Measurements from ENCODE around the gene DUS3L. TPM values are rescaled to one million over a fixed set of nuclear protein-coding genes. Genes with fewer than 3 reads are reported as not detected.

Gene DUS3L
- total and polyA plus RNA-seq, 7 experiments from 2014 or later = 33.1 to 179 (median 77.7) TPM

DNA sequence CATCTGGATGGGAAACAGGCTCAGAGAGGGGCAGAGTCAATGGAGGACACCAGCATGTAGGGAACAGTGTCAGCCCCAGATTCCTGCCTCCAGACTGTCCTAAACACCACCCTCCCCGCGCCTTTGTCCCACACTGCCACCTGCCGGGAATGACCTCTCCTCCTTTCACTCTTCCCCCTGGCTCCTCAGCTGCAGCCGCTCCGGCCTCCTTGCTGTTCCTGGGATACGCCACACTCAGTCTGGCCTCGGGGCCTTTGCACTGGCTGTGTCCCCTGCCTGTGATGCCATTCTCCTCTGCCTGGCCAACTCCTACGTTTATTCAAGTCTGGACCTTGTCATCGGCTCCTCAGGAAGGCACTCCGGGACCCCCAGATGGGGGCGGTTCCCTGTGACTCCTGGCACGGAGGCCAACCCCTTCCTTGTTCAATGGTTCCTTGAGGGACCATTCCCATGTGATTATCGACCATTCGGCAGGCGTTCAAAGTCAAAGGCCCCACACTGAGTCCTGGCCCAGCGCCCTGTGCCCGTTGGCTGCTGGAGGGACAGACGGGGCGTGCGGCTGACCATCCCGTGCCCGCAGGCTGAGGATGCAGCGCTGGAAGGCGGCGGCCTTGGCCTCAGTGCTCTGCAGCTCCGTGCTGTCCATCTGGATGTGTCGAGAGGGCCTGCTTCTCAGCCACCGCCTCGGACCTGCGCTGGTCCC is 32.8 kb upstream of the DUS3L start:
- Mint-ChIP-seq H3K4me3 (peak overlapping the region in 1 of 10 donors; percentile 58), H3K9me3 (peaks cover 0 to 2% (median 0%) of the 10 kb centered on the region in 11 donors), H3K36me3 (no peaks in the 10 kb centered on the region), H3K4me1 (peaks cover 5 to 18% (median 10%) of the 10 kb centered on the region in 7 donors), H3K27ac (no peak overlapping the region), H3K27me3 (peaks cover 0 to 4% (median 0%) of the 10 kb centered on the region in 5 donors)
- peaks cover 5 to 11% of the 10 kb centered on the region in 2 donors for H3K4me1 ChIP-seq (ENCODE audit: control insufficient read depth in 2 of 2, insufficient read depth in 2 of 2, low read length in 2 of 2)
- intact Hi-C loops (cut with micrococcal nuclease) = no loop called here
- H3K36me3 ChIP-seq (ENCODE audit: control insufficient read depth in 2 of 3, insufficient read depth in 3 of 3, low read length in 3 of 3) = no peaks in the 10 kb centered on the region
- H3K4me3 ChIP-seq (ENCODE audit: low read length) = no peak overlapping the region
- H3K9me3 ChIP-seq (ENCODE audit: control insufficient read depth in 2 of 3, low read length in 3 of 3) = no peaks in the 10 kb centered on the region
- POLR2A ChIA-PET = interaction anchor here (0.6 to 0.7 kb wide), 2 partner anchors 19 to 776 kb away, joined by 3 to 6 read pairs; no protein-coding TSS in a partner anchor
- no peak overlapping the region for H3K27ac ChIP-seq (ENCODE audit: low read depth, low read length)
- ATAC-seq = no peak
- DNase-seq = no peak
- CTCF ChIA-PET = no interaction called here
- no peaks in the 10 kb centered on the region for H3K27me3 ChIP-seq (ENCODE audit: control insufficient read depth in 2 of 2, insufficient read depth in 2 of 2, low read length in 2 of 2)

DNA sequence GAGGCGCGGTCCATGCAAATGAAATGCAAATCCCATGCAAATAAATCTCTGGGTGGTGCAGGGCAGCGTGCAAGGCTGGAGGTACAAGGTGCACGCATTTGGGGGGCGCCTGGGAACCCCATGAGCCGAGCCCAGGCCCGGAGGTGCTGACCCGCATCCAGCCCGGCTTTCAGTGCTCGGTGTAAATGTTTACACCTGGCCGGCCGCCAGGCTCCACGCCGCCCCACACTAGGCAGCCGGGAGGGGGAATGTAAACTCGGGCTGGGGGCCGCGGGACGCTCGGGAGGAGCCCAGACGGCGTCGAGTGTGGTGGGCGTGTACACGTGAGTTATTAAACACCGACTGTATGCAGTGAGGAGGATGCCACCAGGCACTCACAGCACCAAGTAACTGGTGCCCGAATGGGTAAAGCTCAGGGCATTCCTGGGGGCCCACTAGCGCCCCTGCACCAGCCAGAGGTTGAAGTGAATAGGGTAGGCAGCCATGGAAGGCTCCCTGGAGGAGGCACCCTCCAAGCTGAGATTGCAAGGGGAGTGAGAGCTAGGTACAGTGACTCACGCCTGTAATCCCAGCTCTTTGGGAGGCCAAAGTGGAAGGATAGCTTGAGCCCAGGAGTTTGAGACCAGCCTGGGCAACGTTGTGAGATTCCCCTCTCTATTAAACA is 31.4 kb upstream of the DUS3L start:
- H3K27me3 Mint-ChIP-seq = peaks cover 0 to 5% (median 0%) of the 10 kb centered on the region in 5 donors
- peaks cover 0 to 9% of the 10 kb centered on the region in 2 donors for H3K4me1 ChIP-seq (ENCODE audit: control insufficient read depth in 2 of 2, insufficient read depth in 2 of 2, low read length in 2 of 2)
- CTCF ChIA-PET = no interaction called here
- no peaks in the 10 kb centered on the region for H3K36me3 ChIP-seq (ENCODE audit: control insufficient read depth in 2 of 3, insufficient read depth in 3 of 3, low read length in 3 of 3)
- peaks cover 0 to 2% (median 0%) of the 10 kb centered on the region in 11 donors for H3K9me3 Mint-ChIP-seq
- intact Hi-C loops (cut with micrococcal nuclease) = no loop called here
- no peak overlapping the region for H3K4me3 Mint-ChIP-seq
- H3K27ac Mint-ChIP-seq = no peak overlapping the region
- ATAC-seq = no peak
- no peaks in the 10 kb centered on the region for H3K36me3 Mint-ChIP-seq
- no peaks in the 10 kb centered on the region for H3K27me3 ChIP-seq (ENCODE audit: control insufficient read depth in 2 of 2, insufficient read depth in 2 of 2, low read length in 2 of 2)
- H3K4me1 Mint-ChIP-seq = peaks cover 5 to 10% (median 7%) of the 10 kb centered on the region in 7 donors
- no peak overlapping the region for H3K4me3 ChIP-seq (ENCODE audit: low read length)
- DNase-seq = no peak
- POLR2A ChIA-PET = no interaction called here
- no peak overlapping the region for H3K27ac ChIP-seq (ENCODE audit: low read depth, low read length)
- H3K9me3 ChIP-seq (ENCODE audit: control insufficient read depth in 2 of 3, low read length in 3 of 3) = no peaks in the 10 kb centered on the region

DNA sequence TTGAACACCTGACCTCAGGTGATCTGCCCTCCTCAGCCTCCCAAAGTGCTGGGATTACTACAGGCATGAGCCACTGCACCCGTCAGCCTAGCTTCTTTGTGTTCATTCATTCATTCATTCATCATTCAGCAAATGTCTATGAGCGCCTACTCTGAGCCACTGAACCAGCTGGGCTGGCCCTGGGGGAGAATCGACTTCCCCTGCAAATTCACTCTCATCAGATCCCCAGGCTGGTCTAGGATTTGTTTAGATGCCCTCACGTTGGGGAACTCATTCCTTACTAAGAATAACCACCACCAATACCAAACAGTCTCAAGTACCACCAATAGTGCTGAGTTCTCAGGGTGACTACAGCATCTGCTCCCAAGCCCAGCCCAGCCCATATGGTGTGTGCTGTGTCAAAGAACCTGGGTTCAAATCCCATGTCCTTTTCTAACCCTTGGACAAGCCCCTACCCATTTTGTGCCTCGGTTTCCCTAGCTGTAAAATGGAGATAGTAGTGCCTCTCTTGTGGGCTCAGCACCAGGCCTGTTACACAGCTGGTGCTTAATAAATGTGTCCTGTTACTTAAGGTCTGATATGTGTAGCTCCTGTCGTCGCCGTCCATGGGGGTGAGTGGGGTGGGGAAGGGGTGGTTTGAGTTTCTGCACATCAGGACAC is 30.7 kb upstream of the DUS3L start:
- Mint-ChIP-seq H3K27ac (no peak overlapping the region), H3K4me1 (peaks cover 0 to 5% (median under 1%) of the 10 kb centered on the region in 7 donors), H3K9me3 (peaks cover 0 to 2% (median 0%) of the 10 kb centered on the region in 11 donors), H3K36me3 (no peaks in the 10 kb centered on the region), H3K4me3 (no peak overlapping the region), H3K27me3 (peaks cover 0 to 6% (median 0%) of the 10 kb centered on the region in 5 donors)
- CTCF ChIA-PET = interaction anchor here (0.6 kb wide), 1 partner anchor 24 kb away, joined by 3 read pairs; no protein-coding TSS in a partner anchor
- Histone ChIP-seq H3K9me3 (ENCODE audit: control insufficient read depth in 2 of 3, low read length in 3 of 3) (no peaks in the 10 kb centered on the region), H3K36me3 (ENCODE audit: control insufficient read depth in 2 of 3, insufficient read depth in 3 of 3, low read length in 3 of 3) (no peaks in the 10 kb centered on the region), H3K27ac (ENCODE audit: low read depth, low read length) (no peak overlapping the region), H3K4me1 (ENCODE audit: control insufficient read depth in 2 of 2, insufficient read depth in 2 of 2, low read length in 2 of 2) (peaks cover 0 to 2% of the 10 kb centered on the region in 2 donors), H3K4me3 (ENCODE audit: low read length) (no peak overlapping the region), H3K27me3 (ENCODE audit: control insufficient read depth in 2 of 2, insufficient read depth in 2 of 2, low read length in 2 of 2) (no peaks in the 10 kb centered on the region)
- DNase-seq (no peak), ATAC-seq (no peak)
- POLR2A ChIA-PET = no interaction called here
- intact Hi-C loops (cut with micrococcal nuclease) = no loop called here

DNA sequence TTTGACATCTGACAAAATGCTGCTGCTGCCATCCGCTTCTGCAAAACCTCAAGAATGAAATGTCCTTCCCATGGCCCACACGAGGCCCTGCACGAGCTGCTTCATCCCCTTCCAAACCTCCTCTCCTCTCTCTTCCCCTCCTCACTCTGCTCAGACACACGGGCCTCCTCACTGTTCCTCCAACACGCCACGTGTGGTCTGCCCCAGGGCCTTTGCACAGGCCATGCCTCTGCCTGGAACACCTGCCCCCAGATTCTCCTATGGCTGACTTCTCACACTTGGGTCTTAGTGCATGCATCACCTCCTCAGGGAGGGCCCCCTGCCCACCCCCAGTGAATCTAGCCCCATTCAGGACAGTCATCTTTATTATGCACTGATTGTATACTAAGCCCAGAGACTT is 29.8 kb upstream of the DUS3L start:
- POLR2A ChIA-PET = interaction anchor here (0.6 kb wide), 1 partner anchor 17 kb away, joined by 3 read pairs; no protein-coding TSS in a partner anchor
- H3K4me3 ChIP-seq (ENCODE audit: low read length) = no peak overlapping the region
- CTCF ChIA-PET = interaction anchor here (0.6 kb wide), 1 partner anchor 25 kb away, joined by 3 read pairs; no protein-coding TSS in a partner anchor
- H3K4me3 Mint-ChIP-seq = no peak overlapping the region
- H3K4me1 ChIP-seq (ENCODE audit: control insufficient read depth in 2 of 2, insufficient read depth in 2 of 2, low read length in 2 of 2) = no peaks in the 10 kb centered on the region
- no peak overlapping the region for H3K27ac ChIP-seq (ENCODE audit: low read depth, low read length)
- peaks cover 0 to 2% (median 0%) of the 10 kb centered on the region in 11 donors for H3K9me3 Mint-ChIP-seq
- ATAC-seq (no peak), DNase-seq (no peak)
- no peaks in the 10 kb centered on the region for H3K36me3 Mint-ChIP-seq
- no peak overlapping the region for H3K27ac Mint-ChIP-seq
- H3K27me3 Mint-ChIP-seq = peaks cover 0 to 11% (median 3%) of the 10 kb centered on the region in 5 donors
- intact Hi-C loops (cut with micrococcal nuclease) = no loop called here
- no peaks in the 10 kb centered on the region for H3K9me3 ChIP-seq (ENCODE audit: control insufficient read depth in 2 of 3, low read length in 3 of 3)
- no peaks in the 10 kb centered on the region for H3K36me3 ChIP-seq (ENCODE audit: control insufficient read depth in 2 of 3, insufficient read depth in 3 of 3, low read length in 3 of 3)
- H3K27me3 ChIP-seq (ENCODE audit: control insufficient read depth in 2 of 2, insufficient read depth in 2 of 2, low read length in 2 of 2) = no peaks in the 10 kb centered on the region
- H3K4me1 Mint-ChIP-seq = peaks cover 0 to 5% (median 0%) of the 10 kb centered on the region in 7 donors

DNA sequence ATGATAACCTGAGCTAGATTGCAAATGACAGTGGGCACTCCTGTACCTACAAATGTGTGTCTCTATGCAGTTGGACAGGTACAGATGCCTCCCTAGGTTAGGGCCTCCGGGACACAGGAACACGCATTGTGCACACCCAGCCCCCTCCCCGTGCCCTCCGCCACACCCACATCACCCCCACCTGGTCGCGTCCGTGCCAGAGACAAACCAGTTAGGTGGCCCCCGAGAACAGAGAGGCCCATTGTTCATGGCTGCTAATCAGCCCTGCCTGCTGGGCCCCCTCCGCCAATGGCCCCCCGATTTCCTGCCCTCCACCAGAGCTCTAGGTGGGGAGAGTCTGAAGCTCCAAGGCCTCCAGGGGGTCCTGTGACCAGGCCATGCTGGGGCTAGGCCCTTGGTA is 27.6 kb upstream of the DUS3L start:
- ATAC-seq = no peak
- ChIA-PET CTCF (no interaction called here), POLR2A (no interaction called here)
- no peaks in the 10 kb centered on the region for H3K4me1 ChIP-seq (ENCODE audit: control insufficient read depth in 2 of 2, insufficient read depth in 2 of 2, low read length in 2 of 2)
- Mint-ChIP-seq H3K9me3 (peaks cover 0 to 2% (median 0%) of the 10 kb centered on the region in 11 donors), H3K4me1 (peaks cover 0 to 5% (median 0%) of the 10 kb centered on the region in 7 donors), H3K27ac (no peak overlapping the region), H3K27me3 (peaks cover 0 to 11% (median 3%) of the 10 kb centered on the region in 5 donors), H3K4me3 (no peak overlapping the region), H3K36me3 (no peaks in the 10 kb centered on the region)
- no peak overlapping the region for H3K4me3 ChIP-seq (ENCODE audit: low read length)
- no peaks in the 10 kb centered on the region for H3K9me3 ChIP-seq (ENCODE audit: control insufficient read depth in 2 of 3, low read length in 3 of 3)
- intact Hi-C loops (cut with micrococcal nuclease) = no loop called here
- no peaks in the 10 kb centered on the region for H3K27me3 ChIP-seq (ENCODE audit: control insufficient read depth in 2 of 2, insufficient read depth in 2 of 2, low read length in 2 of 2)
- no peaks in the 10 kb centered on the region for H3K36me3 ChIP-seq (ENCODE audit: control insufficient read depth in 2 of 3, insufficient read depth in 3 of 3, low read length in 3 of 3)
- no peak overlapping the region for H3K27ac ChIP-seq (ENCODE audit: low read depth, low read length)
- no peak for DNase-seq

DNA sequence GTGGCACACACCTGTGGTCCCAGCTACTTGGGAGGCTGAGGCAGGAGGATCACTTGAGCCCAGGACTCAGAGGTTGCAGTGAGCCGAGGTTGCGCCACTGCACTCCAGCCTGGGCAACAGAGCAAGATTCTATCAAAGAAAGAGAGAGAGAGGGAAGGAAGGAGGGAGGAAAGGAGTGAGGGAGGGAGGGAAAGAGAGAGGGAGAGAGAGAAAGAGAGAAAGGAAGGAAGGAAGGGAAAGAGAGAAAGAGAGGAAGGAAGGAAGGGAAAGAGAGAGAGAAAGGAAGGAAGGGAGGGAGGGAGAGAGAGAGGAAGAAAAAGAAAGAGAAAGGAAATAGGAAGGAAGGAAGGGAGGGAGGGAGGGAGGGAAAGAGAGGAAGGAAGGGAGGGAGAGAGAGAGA is 26.3 kb upstream of the DUS3L start:
- H3K27ac Mint-ChIP-seq = peak overlapping the region in 1 of 9 donors; percentile 19
- Histone ChIP-seq H3K4me1 (ENCODE audit: control insufficient read depth in 2 of 2, insufficient read depth in 2 of 2, low read length in 2 of 2) (no peaks in the 10 kb centered on the region), H3K4me3 (ENCODE audit: low read length) (no peak overlapping the region), H3K27ac (ENCODE audit: low read depth, low read length) (no peak overlapping the region), H3K27me3 (ENCODE audit: control insufficient read depth in 2 of 2, insufficient read depth in 2 of 2, low read length in 2 of 2) (no peaks in the 10 kb centered on the region), H3K9me3 (ENCODE audit: control insufficient read depth in 2 of 3, low read length in 3 of 3) (no peaks in the 10 kb centered on the region), H3K36me3 (ENCODE audit: control insufficient read depth in 2 of 3, insufficient read depth in 3 of 3, low read length in 3 of 3) (no peaks in the 10 kb centered on the region)
- intact Hi-C loops (cut with micrococcal nuclease) = no loop called here
- DNase-seq (no peak), ATAC-seq (no peak)
- H3K9me3 Mint-ChIP-seq = peaks cover 0 to 2% (median 0%) of the 10 kb centered on the region in 11 donors
- peaks cover 0 to 11% (median 3%) of the 10 kb centered on the region in 5 donors for H3K27me3 Mint-ChIP-seq
- peaks cover 0 to 5% (median 0%) of the 10 kb centered on the region in 7 donors for H3K4me1 Mint-ChIP-seq
- ChIA-PET POLR2A (no interaction called here), CTCF (no interaction called here)
- H3K36me3 Mint-ChIP-seq = no peaks in the 10 kb centered on the region
- no peak overlapping the region for H3K4me3 Mint-ChIP-seq

All from naive thymus-derived CD4-positive, alpha-beta T cell (primary cell).